GM19395 (cell line): ENCODE results near the gene CD19.
"Not testable (repeated sequence)": the region's sequence is repeated elsewhere in the genome, so short reads cannot be mapped to it uniquely, and the experiment has no call there.

ENCODE experiments used
- ATAC-seq: cut with Tn5 transposase; IDR thresholded peaks from one replicate; pipeline ENCODE4 v1.9.1; 2021; ENCODE audit warnings: mild to moderate bottlenecking, moderate library complexity; ENCODE audit not compliant: unreplicated experiment

The CD19 gene

GRCh38 chr16:28935924-28936783 lies 4.4 kb downstream of the CD19 start:
- peak; percentile 62 for ATAC-seq

- no peak for ATAC-seq
Observed at GRCh38 chr16:28936784-28937155, 5.0 kb downstream of the CD19 start.

- no peak for ATAC-seq
Observed at GRCh38 chr16:28937222-28937876, 5.6 kb downstream of the CD19 start.

- ATAC-seq, result no peak
Observed at GRCh38 chr16:28938721-28939120, 7.0 kb downstream of the CD19 start.

GRCh38 chr16:28939825-28940224 lies 8.1 kb downstream of the CD19 start:
- not testable (repeated sequence) for ATAC-seq

- ATAC-seq, result no peak
Observed at GRCh38 chr16:28943281-28943680, 11.5 kb downstream of the CD19 start.

- ATAC-seq, result no peak
Observed at GRCh38 chr16:28946681-28947080, 14.9 kb downstream of the CD19 start.

GRCh38 chr16:28950648-28951409 lies 19.1 kb downstream of the CD19 start, which contains the start of gene NFATC2IP:
NFATC2IP (plus strand) TSS chr16:28950937; CDS start chr16:28951012, 75 bp downstream.
- peak; percentile 97 for ATAC-seq

- no peak for ATAC-seq
Observed at GRCh38 chr16:28951410-28951943, 19.7 kb downstream of the CD19 start.

- ATAC-seq, result no peak
Observed at GRCh38 chr16:28958216-28958615, 26.4 kb downstream of the CD19 start.

- ATAC-seq, result no peak
Observed at GRCh38 chr16:28958836-28959235, 27.1 kb downstream of the CD19 start.

- ATAC-seq, result no peak
Observed at GRCh38 chr16:28964072-28964471, 32.3 kb downstream of the CD19 start.

GRCh38 chr16:28964496-28964895 lies 32.7 kb downstream of the CD19 start:
- ATAC-seq, result no peak

- no peak for ATAC-seq
Observed at GRCh38 chr16:28967156-28967555, 35.4 kb downstream of the CD19 start.

- not testable (repeated sequence) for ATAC-seq
Observed at GRCh38 chr16:28969696-28970095, 37.9 kb downstream of the CD19 start.

- ATAC-seq, result peak; percentile 21
Observed at GRCh38 chr16:28974007-28974436, 42.3 kb downstream of the CD19 start.

- ATAC-seq, result peak; percentile 88
Observed at GRCh38 chr16:28974437-28975157, 42.8 kb downstream of the CD19 start, which contains the start of gene SPNS1. SPNS1 (plus strand) TSS chr16:28974778; CDS start chr16:28975152, 374 bp downstream.

GRCh38 chr16:28975158-28975599 lies 43.4 kb downstream of the CD19 start:
- ATAC-seq, result no peak

GRCh38 chr16:28977703-28978662 lies 46.2 kb downstream of the CD19 start:
- no peak for ATAC-seq
